Adrenal gland (tissue), 5 donors: Measurements from ENCODE around the gene DDX41.

Source experiments
- POLR2A ChIP-seq, 2 donors: fragments of 450-650 bp; IDR thresholded peaks; one replicate each; pipeline ENCODE4 v1.6.1; 2017; ENCODE audit warnings: antibody characterized with exemption in 2 of 2, mild to moderate bottlenecking in 2 of 2, moderate library complexity in 1 of 2
- TF ChIP-seq, protein P1 (sequence below), 6 experiments: fragments of 450-650 bp in 4 of 6; fragments of 200-600 bp in 2 of 6; sonication (generic) in 1 of 6; IDR thresholded peaks; 1 replicate in 5 of 6; 2 replicates in 1 of 6; pipeline versions ENCODE4 v1.5.1 to v1.8.0; 2016 to 2021; ENCODE audit warnings: antibody characterized with exemption in 6 of 6, mild to moderate bottlenecking in 2 of 6, moderate library complexity in 1 of 6
- donor health status: DM: no; HTN: no; CAD: no.

DNA sequence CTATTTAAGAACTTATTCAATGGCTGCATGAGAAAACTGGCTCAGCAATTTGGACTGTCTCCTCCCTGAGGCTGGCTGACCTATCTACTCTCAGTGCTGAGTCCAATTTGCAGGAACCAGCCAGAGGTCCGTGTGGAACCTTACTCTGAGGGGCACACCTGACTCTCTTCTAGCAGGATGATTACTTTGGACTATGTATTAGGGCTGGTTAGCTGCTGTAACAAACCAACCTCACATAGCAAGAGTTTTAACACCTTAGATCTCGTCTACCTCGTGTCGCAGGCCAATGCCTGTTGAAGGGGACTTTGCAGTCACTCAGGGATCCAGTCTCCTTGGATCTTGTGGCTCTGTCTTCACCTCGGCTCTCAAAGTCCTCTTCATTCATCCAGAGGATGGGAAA lies 41.0 kb upstream of the DDX41 start:
- TF ChIP-seq POLR2A (IDR thresholded peaks at IDR 0.05): no peak
- TF ChIP-seq, protein P1, sequence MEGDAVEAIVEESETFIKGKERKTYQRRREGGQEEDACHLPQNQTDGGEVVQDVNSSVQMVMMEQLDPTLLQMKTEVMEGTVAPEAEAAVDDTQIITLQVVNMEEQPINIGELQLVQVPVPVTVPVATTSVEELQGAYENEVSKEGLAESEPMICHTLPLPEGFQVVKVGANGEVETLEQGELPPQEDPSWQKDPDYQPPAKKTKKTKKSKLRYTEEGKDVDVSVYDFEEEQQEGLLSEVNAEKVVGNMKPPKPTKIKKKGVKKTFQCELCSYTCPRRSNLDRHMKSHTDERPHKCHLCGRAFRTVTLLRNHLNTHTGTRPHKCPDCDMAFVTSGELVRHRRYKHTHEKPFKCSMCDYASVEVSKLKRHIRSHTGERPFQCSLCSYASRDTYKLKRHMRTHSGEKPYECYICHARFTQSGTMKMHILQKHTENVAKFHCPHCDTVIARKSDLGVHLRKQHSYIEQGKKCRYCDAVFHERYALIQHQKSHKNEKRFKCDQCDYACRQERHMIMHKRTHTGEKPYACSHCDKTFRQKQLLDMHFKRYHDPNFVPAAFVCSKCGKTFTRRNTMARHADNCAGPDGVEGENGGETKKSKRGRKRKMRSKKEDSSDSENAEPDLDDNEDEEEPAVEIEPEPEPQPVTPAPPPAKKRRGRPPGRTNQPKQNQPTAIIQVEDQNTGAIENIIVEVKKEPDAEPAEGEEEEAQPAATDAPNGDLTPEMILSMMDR (IDR thresholded peaks at IDR 0.05): no peak
